PC-3 (cell line): ENCODE results near the gene SLC12A2. TPM values are rescaled to one million over a fixed set of nuclear protein-coding genes. Genes with fewer than 3 reads are reported as not detected.

Experiments
- ATAC-seq: fragments of 200-7000 bp; cut with Tn5 transposase; 2 replicates; pipeline ENCODE4 v1.9.1; 2020; ENCODE audit warnings: mild to moderate bottlenecking, moderate library complexity
- BruUV-seq: library from RNA; stranded (reverse); fragments of 400-500 nt; replicated peaks from 2 replicates; lab custom pipeline; 2021; lab: Mats Ljungman, UMichigan
- CTCF ChIA-PET: fragments of 300-600 bp; sonication (Branson Sonifier 250); formaldehyde crosslinking; loops from one replicate; lab custom pipeline; 2022; ENCODE audit warnings: antibody characterized with exemption; lab: Charles Lee
- POLR2A ChIA-PET: fragments of 300-600 bp; sonication (Branson Sonifier 250); formaldehyde crosslinking; loops from one replicate; lab custom pipeline; 2022; ENCODE audit warnings: antibody characterized with exemption; ENCODE audit not compliant: unreplicated experiment; lab: Charles Lee
- DNase-seq: peaks from one replicate; pipeline ENCODE4 v3.0.0-alpha.2; 2015
- H2AFZ ChIP-seq: fragments of 300-600 bp; sonication (generic); 2 replicates; pipeline ENCODE4 v1.6.0; 2016; ENCODE audit warnings: antibody characterized with exemption, low read length
- H3F3A ChIP-seq: fragments of 300-600 bp; sonication (generic); one replicate; pipeline ENCODE4 v1.6.0; 2017; ENCODE audit warnings: antibody characterized with exemption, low read length, control low read depth, mild to moderate bottlenecking; ENCODE audit not compliant: unreplicated experiment
- H3K27ac ChIP-seq: fragments of 300-600 bp; sonication (generic); 2 replicates; pipeline ENCODE4 v1.5.1; 2016; ENCODE audit warnings: mild to moderate bottlenecking, low read length
- H3K27me3 ChIP-seq: fragments of 300-600 bp; sonication (generic); 2 replicates; pipeline ENCODE4 v1.6.1; 2016; ENCODE audit warnings: low read length, mixed read lengths
- H3K36me3 ChIP-seq: fragments of 300-600 bp; sonication (generic); 2 replicates; pipeline ENCODE4 v1.6.1; 2016; ENCODE audit warnings: low read depth, mixed run types, low read length, mixed read lengths
- H3K4me1 ChIP-seq: fragments of 300-600 bp; sonication (generic); 2 replicates; pipeline ENCODE4 v1.5.1; 2016; ENCODE audit warnings: low read length; ENCODE audit not compliant: insufficient read depth
- H3K4me2 ChIP-seq: fragments of 300-600 bp; sonication (generic); 2 replicates; pipeline ENCODE4 v1.6.0; 2016; ENCODE audit warnings: low read length
- H3K4me3 ChIP-seq: fragments of 300-600 bp; sonication (generic); 2 replicates; pipeline ENCODE4 v1.5.1; 2016; ENCODE audit warnings: mild to moderate bottlenecking, low read length, mixed read lengths
- H3K79me2 ChIP-seq: fragments of 300-600 bp; sonication (generic); 2 replicates; pipeline ENCODE4 v1.6.1; 2017; ENCODE audit warnings: low read length, mixed read lengths
- H3K9ac ChIP-seq: fragments of 300-600 bp; sonication (generic); 2 replicates; pipeline ENCODE4 v1.6.0; 2016; ENCODE audit warnings: mild to moderate bottlenecking, low read length
- H3K9me2 ChIP-seq: fragments of 300-600 bp; sonication (generic); replicated peaks from 2 replicates; pipeline ENCODE4 v1.6.1; 2016; ENCODE audit warnings: mixed run types, low read length, mixed read lengths
- H3K9me3 ChIP-seq: fragments of 300-600 bp; sonication (generic); 2 replicates; pipeline ENCODE4 v1.6.1; 2016; ENCODE audit warnings: low read length, mixed read lengths
- H4K20me1 ChIP-seq: fragments of 300-600 bp; sonication (generic); 2 replicates; pipeline ENCODE4 v1.6.1; 2016; ENCODE audit warnings: low read length, mixed read lengths
- CTCF ChIP-seq: fragments of 300-600 bp; sonication (generic); conservative IDR thresholded peaks from 2 replicates; pipeline ENCODE4 v1.5.1; 2017; ENCODE audit warnings: antibody characterized with exemption, low read depth, mild to moderate bottlenecking, low read length
- EZH2 ChIP-seq: fragments of 300-600 bp; sonication (generic); IDR thresholded peaks from one replicate; pipeline ENCODE4 v1.6.1; 2017; ENCODE audit warnings: antibody characterized with exemption, mild to moderate bottlenecking, low read length; ENCODE audit not compliant: unreplicated experiment
- EZH2phosphoT487 ChIP-seq: fragments of 300-600 bp; sonication (generic); IDR thresholded peaks from 2 replicates; pipeline ENCODE4 v1.6.1; 2018; ENCODE audit warnings: mild to moderate bottlenecking, antibody characterized with exemption, low read length, borderline replicate concordance
- intact Hi-C: fragments of 100-400 bp; cut with micrococcal nuclease; formaldehyde crosslinking; loops from 2 replicates; pipeline ENCODE4 v1.9.0; 2023
- total RNA-seq: library from RNA; depleted of rRNA; stranded (reverse); fragments of >200 nt; gene quantifications from 2 replicates; pipeline ENCODE4 v1.2.3, GENCODE V29; 2014

The SLC12A2 gene
- total RNA-seq, 1 experiment from 2014 or later = 33.9 TPM

GRCh38 chr5:128092144-128092543 lies 8.6 kb downstream of the SLC12A2 start:
- no peaks in the 10 kb centered on the region for H3K9me2 ChIP-seq
- no peaks in the 10 kb centered on the region for H3K27me3 ChIP-seq
- TF ChIP-seq EZH2phosphoT487 = no peak
- no peak for TF ChIP-seq EZH2
- TF ChIP-seq CTCF = no peak
- no peak overlapping the region for H3K9ac ChIP-seq
- no peak overlapping the region for H3K27ac ChIP-seq
- H3K79me2 ChIP-seq = peaks cover 47% of the 10 kb centered on the region
- BruUV-seq = no TSS peak
- no peak overlapping the region for H3K4me3 ChIP-seq
- CTCF ChIA-PET = interaction anchor here (0.6 kb wide), 1 partner anchor 54 kb away, joined by 3 read pairs; no protein-coding TSS in a partner anchor
- peaks cover 6% of the 10 kb centered on the region; the same call in 1 of the 2 replicates for H4K20me1 ChIP-seq
- no peaks in the 10 kb centered on the region; the same call in 1 of the 2 replicates for H3K9me3 ChIP-seq
- ATAC-seq = no peak
- DNase-seq = no peak
- no peak overlapping the region for H3K4me2 ChIP-seq
- H3F3A ChIP-seq = no peaks in the 10 kb centered on the region
- no peak overlapping the region for H2AFZ ChIP-seq
- H3K4me1 ChIP-seq = 0 out of 2 replicates have a peak, but pooled peaks cover under 1% of the 10 kb centered on the region
- peaks cover 6% of the 10 kb centered on the region; the same call in 1 of the 2 replicates for H3K36me3 ChIP-seq
- POLR2A ChIA-PET = no interaction called here
- intact Hi-C loops = no loop called here

DNA sequence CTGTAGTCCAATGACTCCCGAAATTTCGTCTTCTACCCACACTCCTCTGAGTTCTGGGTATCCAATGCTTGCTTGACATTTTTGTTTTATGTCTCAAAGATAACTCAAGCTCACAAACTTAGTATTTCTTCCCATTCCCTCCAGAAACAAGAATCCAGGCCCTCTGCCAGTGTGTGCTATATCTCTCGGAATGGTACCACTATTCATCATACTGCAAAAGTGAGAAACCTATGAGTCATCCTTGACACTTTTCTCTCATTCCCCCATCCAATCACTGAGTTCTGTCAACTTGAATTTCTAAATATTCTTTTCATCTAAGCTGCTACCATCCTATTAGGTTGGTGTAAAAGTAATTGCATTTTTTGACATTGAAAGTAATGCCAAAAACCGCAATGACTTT lies 9.8 kb downstream of the SLC12A2 start:
- DNase-seq = no peak
- CTCF ChIA-PET = interaction anchor here (0.7 kb wide), 1 partner anchor 365 kb away, joined by 3 read pairs; no protein-coding TSS in a partner anchor
- Histone ChIP-seq H3K79me2 (peaks cover 39% of the 10 kb centered on the region), H3K9ac (no peak overlapping the region), H2AFZ (no peak overlapping the region), H4K20me1 (no peaks in the 10 kb centered on the region), H3K4me1 (no peaks in the 10 kb centered on the region), H3K27me3 (no peaks in the 10 kb centered on the region), H3K4me2 (no peak overlapping the region), H3F3A (no peaks in the 10 kb centered on the region), H3K4me3 (no peak overlapping the region), H3K36me3 (peaks cover 15% of the 10 kb centered on the region), H3K9me3 (peaks cover 10% of the 10 kb centered on the region), H3K9me2 (no peaks in the 10 kb centered on the region), H3K27ac (no peak overlapping the region)
- no peak for ATAC-seq
- BruUV-seq = no TSS peak
- intact Hi-C loops = no loop called here
- POLR2A ChIA-PET = no interaction called here
- TF ChIP-seq EZH2phosphoT487 = no peak
- no peak for TF ChIP-seq EZH2
- no peak for TF ChIP-seq CTCF

- intact Hi-C loops = no loop called here
- no peaks in the 10 kb centered on the region for H3F3A ChIP-seq
- no peaks in the 10 kb centered on the region for H3K27me3 ChIP-seq
- no peak overlapping the region for H2AFZ ChIP-seq
- no peak overlapping the region for H3K27ac ChIP-seq
- no TSS peak for BruUV-seq
- no peak overlapping the region for H3K9ac ChIP-seq
- no peaks in the 10 kb centered on the region for H3K4me1 ChIP-seq
- H3K4me3 ChIP-seq = no peak overlapping the region
- CTCF ChIA-PET = no interaction called here
- H3K79me2 ChIP-seq = peaks cover 42% of the 10 kb centered on the region
- no peaks in the 10 kb centered on the region for H4K20me1 ChIP-seq
- ATAC-seq = no peak
- H3K9me3 ChIP-seq = peaks cover 10% of the 10 kb centered on the region
- peaks cover 15% of the 10 kb centered on the region for H3K36me3 ChIP-seq
- DNase-seq = no peak
- POLR2A ChIA-PET = no interaction called here
- H3K9me2 ChIP-seq = no peaks in the 10 kb centered on the region
- no peak for TF ChIP-seq EZH2phosphoT487
- no peak for TF ChIP-seq EZH2
- TF ChIP-seq CTCF = no peak
- no peak overlapping the region for H3K4me2 ChIP-seq
These were observed 13.7 kb downstream of the SLC12A2 start for GRCh38 chr5:128097224-128097623.
